Measurements from ENCODE around the gene GREB1L.

DNA sequence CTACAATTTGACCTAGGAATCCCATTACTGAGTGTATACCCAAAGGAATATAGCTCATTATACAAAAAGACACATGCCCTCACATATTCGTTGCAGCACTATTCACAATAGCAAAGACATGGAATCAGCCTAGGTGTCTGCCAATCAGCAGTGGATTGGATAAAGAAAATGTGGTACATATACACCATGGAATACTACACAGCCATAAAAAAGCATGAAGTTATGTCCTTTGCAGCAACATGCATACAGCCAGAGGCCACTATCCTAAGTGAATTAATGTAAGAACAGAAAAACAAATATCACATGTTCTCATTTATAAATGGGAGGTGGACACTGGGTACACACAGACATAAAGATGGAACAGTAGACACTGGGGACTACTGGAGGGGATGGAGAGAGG, 54.0 kb downstream of the GREB1L start:
- TF ChIP-seq CTCF (conservative IDR thresholded peaks at IDR 0.05; ENCODE audit: low read length) = no peak
- TF ChIP-seq EZH2phosphoT487 (IDR thresholded peaks at IDR 0.05; ENCODE audit: borderline replicate concordance, low read depth, low read length) = no peak
